Measurements from ENCODE around the gene SLC4A2. TPM values are rescaled to one million over a fixed set of nuclear protein-coding genes. Genes with fewer than 3 reads are reported as not detected.

SLC4A2 gene
- total and polyA plus RNA-seq, 2 experiments from 2014 or later, result 167 to 188 TPM

GRCh38 chr7:151047976-151048815, 11.2 kb upstream of the SLC4A2 start, which contains the start of gene ASIC3:
Gene ASIC3 (plus strand): TSS chr7:151048531. CDS start chr7:151048886, 355 bp downstream.
- no peak within 1 kb of the TSS for H3K4me2 ChIP-seq

DNA sequence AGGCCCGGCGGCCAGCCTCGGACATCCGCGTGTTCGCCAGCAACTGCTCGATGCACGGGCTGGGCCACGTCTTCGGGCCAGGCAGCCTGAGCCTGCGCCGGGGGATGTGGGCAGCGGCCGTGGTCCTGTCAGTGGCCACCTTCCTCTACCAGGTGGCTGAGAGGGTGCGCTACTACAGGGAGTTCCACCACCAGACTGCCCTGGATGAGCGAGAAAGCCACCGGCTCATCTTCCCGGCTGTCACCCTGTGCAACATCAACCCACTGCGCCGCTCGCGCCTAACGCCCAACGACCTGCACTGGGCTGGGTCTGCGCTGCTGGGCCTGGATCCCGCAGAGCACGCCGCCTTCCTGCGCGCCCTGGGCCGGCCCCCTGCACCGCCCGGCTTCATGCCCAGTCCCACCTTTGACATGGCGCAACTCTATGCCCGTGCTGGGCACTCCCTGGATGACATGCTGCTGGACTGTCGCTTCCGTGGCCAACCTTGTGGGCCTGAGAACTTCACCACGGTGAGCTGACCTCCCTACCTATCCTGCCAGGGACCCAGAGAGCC, 10.4 kb upstream of the SLC4A2 start:
- H4K20me1 ChIP-seq (ENCODE audit: insufficient read depth, poor library complexity, severe bottlenecking), result no peaks in the 10 kb centered on the region
- H3K4me3 ChIP-seq, result no peak overlapping the region
- H3K4me1 ChIP-seq (ENCODE audit: insufficient read depth), result peaks cover 8% of the 10 kb centered on the region
- H2AFZ ChIP-seq, result no peak overlapping the region
- H3K27me3 ChIP-seq, result no peaks in the 10 kb centered on the region
- WGBS (ENCODE audit: low lambda C conversion rate, missing lambda C conversion rate), result 94% methylated on average over 37 of the region's 38 CpGs
- H3K9me2 ChIP-seq (replicated peaks; ENCODE audit: insufficient read depth), result no peaks in the 10 kb centered on the region
- no peak for TF ChIP-seq EZH2phosphoT487 (IDR thresholded peaks at IDR 0.05; ENCODE audit: low read depth, severe bottlenecking, unreplicated experiment)
- TF ChIP-seq EZH2 (IDR thresholded peaks at IDR 0.05; ENCODE audit: borderline replicate concordance), result no peak
- TF ChIP-seq, protein P1, sequence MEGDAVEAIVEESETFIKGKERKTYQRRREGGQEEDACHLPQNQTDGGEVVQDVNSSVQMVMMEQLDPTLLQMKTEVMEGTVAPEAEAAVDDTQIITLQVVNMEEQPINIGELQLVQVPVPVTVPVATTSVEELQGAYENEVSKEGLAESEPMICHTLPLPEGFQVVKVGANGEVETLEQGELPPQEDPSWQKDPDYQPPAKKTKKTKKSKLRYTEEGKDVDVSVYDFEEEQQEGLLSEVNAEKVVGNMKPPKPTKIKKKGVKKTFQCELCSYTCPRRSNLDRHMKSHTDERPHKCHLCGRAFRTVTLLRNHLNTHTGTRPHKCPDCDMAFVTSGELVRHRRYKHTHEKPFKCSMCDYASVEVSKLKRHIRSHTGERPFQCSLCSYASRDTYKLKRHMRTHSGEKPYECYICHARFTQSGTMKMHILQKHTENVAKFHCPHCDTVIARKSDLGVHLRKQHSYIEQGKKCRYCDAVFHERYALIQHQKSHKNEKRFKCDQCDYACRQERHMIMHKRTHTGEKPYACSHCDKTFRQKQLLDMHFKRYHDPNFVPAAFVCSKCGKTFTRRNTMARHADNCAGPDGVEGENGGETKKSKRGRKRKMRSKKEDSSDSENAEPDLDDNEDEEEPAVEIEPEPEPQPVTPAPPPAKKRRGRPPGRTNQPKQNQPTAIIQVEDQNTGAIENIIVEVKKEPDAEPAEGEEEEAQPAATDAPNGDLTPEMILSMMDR (IDR thresholded peaks at IDR 0.05; ENCODE audit: poor library complexity), result no peak
- H3K4me2 ChIP-seq, result no peak overlapping the region
- H3K9me3 ChIP-seq (ENCODE audit: low read depth), result no peaks in the 10 kb centered on the region
- H3K27ac ChIP-seq, result no peak overlapping the region
- no peaks in the 10 kb centered on the region for H3K36me3 ChIP-seq (replicated peaks; ENCODE audit: insufficient read depth, low read depth)
- no peaks in the 10 kb centered on the region for H3K79me2 ChIP-seq
- no peak for DNase-seq (ENCODE audit: low spot score)

More at GRCh38 chr7:151047976-151048815, 11.2 kb upstream of the SLC4A2 start, which contains the start of gene ASIC3:
- Histone ChIP-seq H3K79me2 (no peaks in the 10 kb centered on the region), H2AFZ (no peak within 1 kb of the TSS), H3K9me2 (replicated peaks; ENCODE audit: insufficient read depth) (no peaks in the 10 kb centered on the region), H3K4me3 (no peak within 1 kb of the TSS), H3K36me3 (replicated peaks; ENCODE audit: insufficient read depth, low read depth) (no peaks in the 10 kb centered on the region), H3K4me1 (ENCODE audit: insufficient read depth) (peaks cover 8% of the 10 kb centered on the region), H3K27ac (no peak within 1 kb of the TSS), H3K9me3 (ENCODE audit: low read depth) (no peaks in the 10 kb centered on the region), H3K27me3 (no peaks in the 10 kb centered on the region), H4K20me1 (ENCODE audit: insufficient read depth, poor library complexity, severe bottlenecking) (no peaks in the 10 kb centered on the region)
- TF ChIP-seq, protein P1 (IDR thresholded peaks at IDR 0.05; ENCODE audit: poor library complexity), result no peak
- whole genome bisulfite sequencing (ENCODE audit: low lambda C conversion rate, missing lambda C conversion rate), result 85% methylated on average over 16 of the region's 22 CpGs
- no peak for DNase-seq (ENCODE audit: low spot score)

GRCh38 chr7:151051108-151051507, 8.3 kb upstream of the SLC4A2 start:
- Histone ChIP-seq H4K20me1 (ENCODE audit: insufficient read depth, poor library complexity, severe bottlenecking) (no peaks in the 10 kb centered on the region), H3K4me1 (ENCODE audit: insufficient read depth) (peaks cover 8% of the 10 kb centered on the region), H3K27me3 (no peaks in the 10 kb centered on the region), H3K4me2 (peak overlapping the region; percentile 77), H3K36me3 (replicated peaks; ENCODE audit: insufficient read depth, low read depth) (no peaks in the 10 kb centered on the region), H3K27ac (no peak overlapping the region), H3K79me2 (no peaks in the 10 kb centered on the region), H2AFZ (no peak overlapping the region), H3K4me3 (no peak overlapping the region), H3K9me3 (ENCODE audit: low read depth) (no peaks in the 10 kb centered on the region), H3K9me2 (replicated peaks; ENCODE audit: insufficient read depth) (no peaks in the 10 kb centered on the region)
- DNase-seq (ENCODE audit: low spot score), result peak; percentile 90
- TF ChIP-seq EZH2 (IDR thresholded peaks at IDR 0.05; ENCODE audit: borderline replicate concordance) (no peak), EZH2phosphoT487 (IDR thresholded peaks at IDR 0.05; ENCODE audit: low read depth, severe bottlenecking, unreplicated experiment) (no peak)
- TF ChIP-seq, protein P1 (IDR thresholded peaks at IDR 0.05; ENCODE audit: poor library complexity), result no peak
- under 1% methylated on average over 17 of the region's 50 CpGs for WGBS (ENCODE audit: low lambda C conversion rate, missing lambda C conversion rate)

Measured in hepatocyte (in vitro differentiated cells).